ENCODE measurements around the gene GABRR3. TPM values are rescaled to one million over a fixed set of nuclear protein-coding genes. Genes with fewer than 3 reads are reported as not detected.

The GABRR3 gene
- total RNA-seq, 1 experiment from 2014 or later: not detected

DNA sequence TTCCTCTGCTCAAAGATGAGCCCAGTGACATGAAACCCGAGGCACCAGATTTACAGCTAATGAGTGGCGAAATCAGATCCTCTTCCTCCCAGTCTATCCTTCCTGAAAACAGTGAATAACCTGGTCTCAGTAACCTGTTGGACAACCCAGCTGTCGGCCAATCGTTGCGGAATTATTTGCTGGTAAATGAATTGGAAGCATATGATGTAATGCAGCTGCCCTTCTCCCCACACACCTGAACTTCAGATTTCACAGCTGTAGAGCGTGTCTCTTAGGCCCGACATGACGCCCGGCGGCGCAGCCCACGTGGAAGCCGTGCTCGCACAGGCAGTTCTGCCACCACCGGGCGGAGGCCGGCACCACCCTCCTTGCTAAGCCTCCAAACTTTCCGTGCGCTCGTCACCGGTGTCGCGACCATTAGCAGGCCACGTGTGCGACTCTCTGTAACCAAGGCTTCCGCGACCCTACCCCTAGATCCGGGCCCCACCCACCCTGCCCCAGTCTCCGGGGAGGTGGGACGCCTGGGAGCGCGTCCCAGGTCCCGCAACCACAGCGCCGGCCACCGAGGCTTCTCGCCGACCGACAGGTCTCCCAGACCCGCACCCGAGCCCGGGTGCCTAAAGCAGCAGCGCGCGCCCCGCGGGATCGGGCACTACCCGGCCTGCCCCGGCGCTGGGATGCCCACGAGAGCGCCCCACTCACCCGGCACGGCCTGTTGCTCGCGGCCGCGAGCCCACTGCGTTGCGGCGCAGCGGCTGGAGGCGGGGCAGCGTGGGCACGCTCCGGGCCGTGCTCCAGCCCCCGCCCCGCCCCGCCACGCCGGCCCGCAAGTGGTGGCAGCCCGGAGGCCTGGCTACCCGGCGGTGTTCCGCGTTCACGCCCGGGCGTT is 63.2 kb downstream of the GABRR3 start, which contains the start of gene RIOX2:
RIOX2 (minus strand) TSS at position 753 of the 889 bp plus-strand sequence. CDS start 4,838 bp downstream, outside the sequence.
- peak; percentile 20 for DNase-seq (ENCODE audit: low read depth, low spot score)
- in situ Hi-C loops (cut with HindIII; ENCODE audit: low pct_unique_long_range_greater_than_20kb, low sequenced_read_pairs): no loop called here
- POLR2A ChIA-PET: no interaction called here
- peak within 1 kb of the TSS; percentile 84 for H3K27ac ChIP-seq (ENCODE audit: low read length)
- CTCF ChIA-PET: no interaction called here
- H3K9me3 ChIP-seq (ENCODE audit: control insufficient read depth, insufficient read depth, low read depth, low read length): no peaks in the 10 kb centered on the region
- H3K27me3 ChIP-seq (ENCODE audit: control insufficient read depth, insufficient read depth, low read length): no peaks in the 10 kb centered on the region
- TF ChIP-seq TCF7L2 (IDR thresholded peaks at IDR 0.05; ENCODE audit: low read depth, low read length) (no peak), POLR2AphosphoS5 (IDR thresholded peaks at IDR 0.05; ENCODE audit: low read depth, low read length) (peak; percentile 89), SIN3A (IDR thresholded peaks at IDR 0.05; ENCODE audit: borderline replicate concordance, insufficient read depth, low read depth, low read length) (0 out of 2 replicates have a peak, but pooled peaks have one; percentile 44)
- TF ChIP-seq, protein P1, sequence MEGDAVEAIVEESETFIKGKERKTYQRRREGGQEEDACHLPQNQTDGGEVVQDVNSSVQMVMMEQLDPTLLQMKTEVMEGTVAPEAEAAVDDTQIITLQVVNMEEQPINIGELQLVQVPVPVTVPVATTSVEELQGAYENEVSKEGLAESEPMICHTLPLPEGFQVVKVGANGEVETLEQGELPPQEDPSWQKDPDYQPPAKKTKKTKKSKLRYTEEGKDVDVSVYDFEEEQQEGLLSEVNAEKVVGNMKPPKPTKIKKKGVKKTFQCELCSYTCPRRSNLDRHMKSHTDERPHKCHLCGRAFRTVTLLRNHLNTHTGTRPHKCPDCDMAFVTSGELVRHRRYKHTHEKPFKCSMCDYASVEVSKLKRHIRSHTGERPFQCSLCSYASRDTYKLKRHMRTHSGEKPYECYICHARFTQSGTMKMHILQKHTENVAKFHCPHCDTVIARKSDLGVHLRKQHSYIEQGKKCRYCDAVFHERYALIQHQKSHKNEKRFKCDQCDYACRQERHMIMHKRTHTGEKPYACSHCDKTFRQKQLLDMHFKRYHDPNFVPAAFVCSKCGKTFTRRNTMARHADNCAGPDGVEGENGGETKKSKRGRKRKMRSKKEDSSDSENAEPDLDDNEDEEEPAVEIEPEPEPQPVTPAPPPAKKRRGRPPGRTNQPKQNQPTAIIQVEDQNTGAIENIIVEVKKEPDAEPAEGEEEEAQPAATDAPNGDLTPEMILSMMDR (IDR thresholded peaks at IDR 0.05): no peak
- TF ChIP-seq, protein P2, sequence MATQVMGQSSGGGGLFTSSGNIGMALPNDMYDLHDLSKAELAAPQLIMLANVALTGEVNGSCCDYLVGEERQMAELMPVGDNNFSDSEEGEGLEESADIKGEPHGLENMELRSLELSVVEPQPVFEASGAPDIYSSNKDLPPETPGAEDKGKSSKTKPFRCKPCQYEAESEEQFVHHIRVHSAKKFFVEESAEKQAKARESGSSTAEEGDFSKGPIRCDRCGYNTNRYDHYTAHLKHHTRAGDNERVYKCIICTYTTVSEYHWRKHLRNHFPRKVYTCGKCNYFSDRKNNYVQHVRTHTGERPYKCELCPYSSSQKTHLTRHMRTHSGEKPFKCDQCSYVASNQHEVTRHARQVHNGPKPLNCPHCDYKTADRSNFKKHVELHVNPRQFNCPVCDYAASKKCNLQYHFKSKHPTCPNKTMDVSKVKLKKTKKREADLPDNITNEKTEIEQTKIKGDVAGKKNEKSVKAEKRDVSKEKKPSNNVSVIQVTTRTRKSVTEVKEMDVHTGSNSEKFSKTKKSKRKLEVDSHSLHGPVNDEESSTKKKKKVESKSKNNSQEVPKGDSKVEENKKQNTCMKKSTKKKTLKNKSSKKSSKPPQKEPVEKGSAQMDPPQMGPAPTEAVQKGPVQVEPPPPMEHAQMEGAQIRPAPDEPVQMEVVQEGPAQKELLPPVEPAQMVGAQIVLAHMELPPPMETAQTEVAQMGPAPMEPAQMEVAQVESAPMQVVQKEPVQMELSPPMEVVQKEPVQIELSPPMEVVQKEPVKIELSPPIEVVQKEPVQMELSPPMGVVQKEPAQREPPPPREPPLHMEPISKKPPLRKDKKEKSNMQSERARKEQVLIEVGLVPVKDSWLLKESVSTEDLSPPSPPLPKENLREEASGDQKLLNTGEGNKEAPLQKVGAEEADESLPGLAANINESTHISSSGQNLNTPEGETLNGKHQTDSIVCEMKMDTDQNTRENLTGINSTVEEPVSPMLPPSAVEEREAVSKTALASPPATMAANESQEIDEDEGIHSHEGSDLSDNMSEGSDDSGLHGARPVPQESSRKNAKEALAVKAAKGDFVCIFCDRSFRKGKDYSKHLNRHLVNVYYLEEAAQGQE (IDR thresholded peaks at IDR 0.05; ENCODE audit: insufficient read depth in 1 of 2, low read depth in 2 of 2, low read length in 1 of 2): no peak; a peak in 1 of 4 replicates
- intact Hi-C loops (cut with micrococcal nuclease; ENCODE audit: unreplicated experiment): loop anchor here (5.0 kb wide), 1 partner anchor 50 kb away; no protein-coding TSS in a partner anchor
- no peaks in the 10 kb centered on the region for H3K36me3 ChIP-seq (ENCODE audit: control insufficient read depth, insufficient read depth, low read length)
- H3K4me1 ChIP-seq (ENCODE audit: control insufficient read depth, insufficient read depth, low read length): peaks cover 20% of the 10 kb centered on the region
- peak; percentile 100 for ATAC-seq
- peak within 1 kb of the TSS; percentile 69 to 74 for H3K4me3 ChIP-seq (ENCODE audit: low read depth in 2 of 2, low read length in 2 of 2)
- no TSS peak for BruUV-seq (replicated peaks)

DNA sequence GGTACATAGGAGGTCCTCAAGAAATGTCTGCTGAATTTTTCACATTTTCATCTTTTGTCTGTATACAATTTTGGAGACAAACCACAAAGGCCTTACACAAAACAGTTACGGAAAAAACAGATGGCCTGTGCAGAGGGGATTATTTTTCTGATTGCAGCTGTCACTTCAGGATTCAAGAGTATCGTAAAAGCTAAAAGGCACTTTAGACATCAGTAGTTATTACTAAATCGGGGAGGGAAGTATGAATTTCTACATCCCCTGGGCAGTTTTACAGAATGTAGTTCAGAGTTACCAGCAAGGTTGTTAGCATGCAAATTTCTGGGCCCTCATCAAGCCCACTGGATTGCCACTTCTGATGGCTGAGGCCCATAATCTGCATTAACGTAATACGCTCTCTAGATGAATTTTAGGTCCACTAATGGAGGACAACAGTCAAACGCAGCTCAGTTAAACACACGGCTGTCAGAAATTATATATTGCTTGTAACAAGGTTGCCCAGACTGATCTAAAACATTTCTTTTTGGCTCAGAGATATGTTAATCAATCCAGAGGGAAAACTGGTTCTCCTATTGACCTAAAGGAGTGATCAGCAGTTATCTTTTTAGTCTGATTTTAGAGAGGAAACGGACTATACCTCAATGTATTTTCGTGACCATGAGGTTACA is 64.0 kb downstream of the GABRR3 start:
- intact Hi-C loops (cut with micrococcal nuclease; ENCODE audit: unreplicated experiment) (loop anchor here (5.0 kb wide), 1 partner anchor 51 kb away; no protein-coding TSS in a partner anchor), in situ Hi-C loops (cut with HindIII; ENCODE audit: low pct_unique_long_range_greater_than_20kb, low sequenced_read_pairs) (no loop called here)
- ATAC-seq (no peak), DNase-seq (ENCODE audit: low read depth, low spot score) (no peak)
- H3K36me3 ChIP-seq (ENCODE audit: control insufficient read depth, insufficient read depth, low read length): no peaks in the 10 kb centered on the region; the same call in 1 of the 2 replicates
- H3K27ac ChIP-seq (ENCODE audit: low read length): peak overlapping the region; percentile 84
- peak overlapping the region; percentile 69 to 74 for H3K4me3 ChIP-seq (ENCODE audit: low read depth in 2 of 2, low read length in 2 of 2)
- ChIA-PET POLR2A (no interaction called here), CTCF (no interaction called here)
- H3K9me3 ChIP-seq (ENCODE audit: control insufficient read depth, insufficient read depth, low read depth, low read length): no peaks in the 10 kb centered on the region
- TF ChIP-seq, protein P2 (IDR thresholded peaks at IDR 0.05; ENCODE audit: insufficient read depth in 1 of 2, low read depth in 2 of 2, low read length in 1 of 2): no peak
- H3K4me1 ChIP-seq (ENCODE audit: control insufficient read depth, insufficient read depth, low read length): peaks cover 20% of the 10 kb centered on the region
- H3K27me3 ChIP-seq (ENCODE audit: control insufficient read depth, insufficient read depth, low read length): no peaks in the 10 kb centered on the region
- BruUV-seq (replicated peaks): no TSS peak

Measured in Panc1 (cell line).